Loucy (cell line): ENCODE data around the gene ABTB2.

Experiments
- EZH2phosphoT487 ChIP-seq: fragments of 200-600 bp; IDR thresholded peaks from 2 replicates; pipeline ENCODE4 v1.6.1; 2018; ENCODE audit warnings: antibody characterized with exemption, mild to moderate bottlenecking, moderate library complexity, borderline replicate concordance
- TF ChIP-seq, protein P1 (sequence below): fragments of 200-600 bp; sonication (generic); conservative IDR thresholded peaks from 2 replicates; pipeline ENCODE4 v1.5.1; 2014; ENCODE audit warnings: mild to moderate bottlenecking, antibody characterized with exemption, low read length

DNA sequence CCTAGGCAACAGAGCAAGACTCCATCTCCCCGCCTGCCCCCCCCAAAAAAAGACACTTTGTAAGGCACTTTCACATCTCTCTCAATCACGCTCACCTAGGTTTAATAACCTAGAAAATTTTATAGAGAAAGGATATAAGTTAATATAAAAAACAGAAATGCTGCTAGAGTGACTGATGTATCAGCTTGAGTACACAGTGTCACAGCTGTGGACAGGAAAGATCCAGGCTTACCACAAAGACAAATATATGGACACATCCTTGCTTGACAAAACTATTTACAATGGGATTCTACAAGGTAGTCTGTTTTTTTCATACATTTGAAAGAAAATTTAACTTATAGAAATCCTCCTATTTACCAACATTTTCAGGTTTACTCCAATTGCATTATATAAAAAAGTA, 96.7 kb downstream of the ABTB2 start:
- TF ChIP-seq, protein P1, sequence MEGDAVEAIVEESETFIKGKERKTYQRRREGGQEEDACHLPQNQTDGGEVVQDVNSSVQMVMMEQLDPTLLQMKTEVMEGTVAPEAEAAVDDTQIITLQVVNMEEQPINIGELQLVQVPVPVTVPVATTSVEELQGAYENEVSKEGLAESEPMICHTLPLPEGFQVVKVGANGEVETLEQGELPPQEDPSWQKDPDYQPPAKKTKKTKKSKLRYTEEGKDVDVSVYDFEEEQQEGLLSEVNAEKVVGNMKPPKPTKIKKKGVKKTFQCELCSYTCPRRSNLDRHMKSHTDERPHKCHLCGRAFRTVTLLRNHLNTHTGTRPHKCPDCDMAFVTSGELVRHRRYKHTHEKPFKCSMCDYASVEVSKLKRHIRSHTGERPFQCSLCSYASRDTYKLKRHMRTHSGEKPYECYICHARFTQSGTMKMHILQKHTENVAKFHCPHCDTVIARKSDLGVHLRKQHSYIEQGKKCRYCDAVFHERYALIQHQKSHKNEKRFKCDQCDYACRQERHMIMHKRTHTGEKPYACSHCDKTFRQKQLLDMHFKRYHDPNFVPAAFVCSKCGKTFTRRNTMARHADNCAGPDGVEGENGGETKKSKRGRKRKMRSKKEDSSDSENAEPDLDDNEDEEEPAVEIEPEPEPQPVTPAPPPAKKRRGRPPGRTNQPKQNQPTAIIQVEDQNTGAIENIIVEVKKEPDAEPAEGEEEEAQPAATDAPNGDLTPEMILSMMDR = no peak
- TF ChIP-seq EZH2phosphoT487 = no peak
